GM19468 (cell line): ENCODE measurements around the gene AUH.

Source experiments
- ATAC-seq: cut with Tn5 transposase; IDR thresholded peaks from one replicate; pipeline ENCODE4 v1.9.1; 2021; ENCODE audit warnings: mild to moderate bottlenecking, moderate library complexity, moderate number of reproducible peaks; ENCODE audit not compliant: unreplicated experiment; ENCODE audit errors: extremely low read depth

Gene AUH

DNA sequence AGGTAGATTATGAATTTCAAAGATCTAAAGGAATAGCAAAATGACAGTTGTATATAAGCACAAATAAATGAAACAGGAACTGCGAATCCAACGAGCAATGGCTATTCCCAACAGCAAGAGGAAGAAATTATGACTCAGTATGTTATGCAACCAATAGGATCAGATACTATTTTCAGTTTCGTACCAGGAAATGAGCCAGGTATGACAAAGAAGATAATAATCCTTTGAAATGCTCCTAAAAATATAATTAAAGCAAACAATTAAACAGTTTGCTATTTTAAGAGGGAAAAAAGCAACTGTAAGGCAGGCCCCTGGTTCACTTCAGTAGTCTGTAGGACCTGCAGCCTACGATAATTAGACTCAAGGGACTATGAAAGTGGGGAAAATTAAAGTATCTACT is 58.9 kb downstream of the AUH start:
- ATAC-seq, result no peak

DNA sequence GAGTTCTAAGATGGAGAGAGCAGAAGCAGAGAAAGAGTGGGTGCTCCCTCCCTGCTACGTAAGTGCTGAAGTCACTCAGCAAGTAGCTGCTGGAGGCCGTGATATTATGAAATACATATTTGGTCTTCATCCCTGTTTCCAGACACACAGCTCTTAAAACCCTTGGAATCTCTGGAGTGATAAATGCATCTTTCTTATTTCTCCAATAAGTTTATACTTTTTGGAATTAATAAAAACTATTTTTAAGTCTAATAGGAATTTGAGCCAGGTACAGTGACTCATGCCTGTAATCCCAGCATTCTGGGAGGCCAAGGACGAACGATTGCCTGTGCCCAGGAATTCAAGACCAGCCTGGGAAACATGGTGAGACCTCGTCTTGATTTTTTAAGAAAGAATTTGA is 60.6 kb downstream of the AUH start:
- ATAC-seq, result no peak

DNA sequence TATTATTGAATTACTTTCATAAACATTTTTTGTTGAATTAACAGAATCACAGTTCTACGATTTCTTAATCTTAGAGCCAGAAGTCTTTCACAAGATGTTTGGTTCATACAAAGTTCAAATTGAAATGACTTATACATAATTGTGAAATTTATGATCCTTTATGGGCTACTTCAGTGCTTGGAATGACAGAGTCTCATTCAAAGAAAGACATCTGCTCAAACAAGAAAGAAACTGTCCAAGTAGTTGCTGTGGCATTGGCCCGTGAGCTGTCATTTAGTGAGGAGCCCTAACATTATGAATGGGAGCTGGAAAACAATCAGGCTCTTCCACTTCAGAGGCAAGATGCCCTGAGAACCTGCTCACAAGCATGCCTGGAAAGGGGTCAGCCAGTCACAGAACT is 63.4 kb downstream of the AUH start:
- ATAC-seq, result no peak

DNA sequence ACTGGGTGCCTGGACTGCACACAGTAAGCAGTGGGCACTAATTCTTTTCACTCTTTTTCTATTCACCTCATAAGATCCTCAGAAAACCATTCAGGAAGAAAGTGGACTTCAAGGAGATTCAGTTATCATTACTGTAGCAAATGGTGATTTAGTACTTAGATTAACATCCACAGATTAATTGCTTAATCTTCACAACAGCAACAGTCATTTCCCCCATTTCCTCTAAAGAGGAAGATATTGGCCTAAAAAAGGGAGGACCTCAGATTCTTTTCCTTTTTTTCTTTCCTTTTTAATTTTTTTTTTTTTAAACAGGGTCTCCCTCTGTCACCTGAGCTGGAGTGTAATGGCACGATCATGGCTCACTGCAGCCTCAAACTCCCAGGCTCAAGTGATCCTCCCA is 64.4 kb downstream of the AUH start:
- ATAC-seq, result no peak

DNA sequence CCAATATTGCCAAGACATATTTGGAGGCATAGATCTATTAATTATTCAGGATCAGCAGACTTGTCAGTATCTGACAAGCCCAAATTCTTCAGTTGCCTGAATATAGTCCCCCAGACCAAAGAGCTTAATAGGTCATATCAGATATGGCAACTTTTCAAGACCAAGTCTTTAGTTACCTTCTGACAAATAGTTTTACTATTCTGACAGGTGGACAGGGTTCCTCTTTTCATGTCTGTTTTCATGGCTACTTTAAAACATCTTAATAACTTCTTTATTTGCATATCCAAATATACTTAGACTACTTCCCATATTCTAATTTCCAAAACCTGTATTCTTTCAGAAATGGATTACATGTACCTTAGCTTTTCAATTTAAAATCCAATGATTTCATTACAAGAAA is 65.4 kb downstream of the AUH start:
- ATAC-seq, result no peak

DNA sequence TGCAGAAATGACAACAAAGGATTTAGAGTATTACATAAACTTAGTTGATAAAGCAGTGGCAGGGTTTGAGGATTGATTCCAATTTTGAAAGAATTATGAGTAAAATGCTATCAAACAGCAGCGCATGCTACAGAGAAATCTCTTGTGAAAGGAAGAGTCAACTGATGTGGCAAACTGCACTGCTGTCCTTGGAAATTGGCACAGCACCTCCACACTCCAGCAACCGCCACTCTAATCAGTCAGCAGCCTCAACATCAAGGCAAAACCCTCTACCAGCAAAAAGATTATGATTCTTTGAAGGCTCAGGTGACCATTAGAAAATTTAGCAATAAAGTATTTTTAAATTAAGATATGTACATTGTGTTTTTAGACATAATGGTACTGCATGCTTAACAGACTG is 66.4 kb downstream of the AUH start:
- ATAC-seq, result no peak

DNA sequence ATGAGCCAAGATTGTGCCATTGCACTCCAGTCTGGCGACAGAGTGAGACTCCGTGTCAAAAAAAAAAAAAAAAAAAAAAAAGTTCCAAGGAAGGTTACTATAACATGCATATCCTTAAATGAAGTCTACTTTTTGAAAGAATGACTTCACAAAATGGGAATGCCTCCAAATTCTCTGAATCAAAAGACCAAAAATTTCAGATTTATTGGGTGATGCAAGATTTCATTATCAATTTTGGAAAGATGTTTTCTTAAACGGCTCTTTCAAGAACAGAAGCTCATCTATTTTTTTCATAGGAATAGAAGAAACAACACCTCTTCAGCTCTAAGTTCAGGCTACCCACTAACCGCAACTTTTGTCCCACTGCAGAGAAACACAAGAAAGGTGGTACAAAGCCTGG is 69.9 kb downstream of the AUH start:
- no peak for ATAC-seq

DNA sequence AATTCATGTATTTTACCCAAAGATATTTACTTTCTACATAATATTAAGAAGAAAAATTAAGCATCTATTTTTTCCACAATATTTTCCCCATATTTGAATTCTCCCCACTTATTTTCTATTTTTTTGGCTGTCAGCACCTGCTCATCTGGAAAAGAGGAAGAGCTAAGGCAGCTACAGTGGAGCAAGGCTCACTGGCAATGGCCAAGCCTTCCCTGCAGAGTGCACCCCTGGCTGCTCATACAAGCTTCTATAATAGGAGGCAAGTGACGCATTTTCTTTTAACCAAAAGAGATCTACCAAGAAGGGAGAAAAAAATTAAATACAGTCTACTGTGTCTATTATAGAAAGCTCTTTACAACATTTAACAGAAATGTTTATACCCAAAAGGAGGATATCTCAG is 72.5 kb downstream of the AUH start:
- no peak for ATAC-seq

DNA sequence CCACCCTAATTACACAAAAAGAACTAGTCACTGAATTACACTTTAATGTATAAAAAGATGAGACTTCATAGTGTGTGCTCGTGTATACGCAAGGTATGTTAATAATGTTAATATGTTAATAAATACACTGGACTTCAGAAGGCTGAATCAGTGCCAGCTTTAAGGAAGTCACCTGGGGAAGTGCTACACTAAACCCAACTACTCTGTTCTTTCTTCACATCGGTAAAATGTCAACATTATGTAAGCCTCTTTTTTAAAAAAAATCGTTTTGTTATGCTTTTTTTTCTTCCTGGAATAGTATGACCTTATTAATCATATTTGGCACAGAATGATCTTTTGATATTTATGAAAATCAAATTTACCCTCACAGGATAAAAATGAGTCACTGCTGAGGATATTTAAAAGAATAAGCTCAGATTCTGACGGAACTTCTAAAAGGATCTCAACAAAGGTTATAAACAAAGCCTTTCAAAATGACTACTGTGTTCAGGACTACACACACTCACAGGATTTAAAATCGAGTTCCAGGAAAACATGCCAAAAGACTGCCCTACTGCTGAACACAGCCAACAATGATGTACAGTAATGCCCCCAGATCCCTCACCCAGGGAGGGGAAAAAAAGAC is 75.9 kb downstream of the AUH start:
- no peak for ATAC-seq

DNA sequence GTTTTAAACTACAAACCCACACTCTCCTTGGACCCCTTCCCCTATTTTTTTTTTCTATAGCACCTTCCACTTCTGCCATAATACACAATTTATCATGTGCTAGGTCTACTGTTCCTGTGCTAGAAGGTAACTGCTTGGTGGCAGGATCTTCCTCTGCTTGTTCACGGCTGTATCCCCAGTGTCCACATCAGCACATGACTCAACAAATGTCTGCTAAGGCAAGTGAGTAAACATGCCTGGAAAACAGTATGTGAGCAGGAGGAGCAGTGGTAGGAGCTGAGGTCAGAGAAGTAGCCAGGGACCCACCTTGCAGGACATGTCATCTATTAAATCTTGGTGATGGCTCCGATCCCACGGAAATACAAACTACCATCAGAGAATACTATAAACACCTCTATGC is 79.4 kb downstream of the AUH start:
- ATAC-seq, result no peak

DNA sequence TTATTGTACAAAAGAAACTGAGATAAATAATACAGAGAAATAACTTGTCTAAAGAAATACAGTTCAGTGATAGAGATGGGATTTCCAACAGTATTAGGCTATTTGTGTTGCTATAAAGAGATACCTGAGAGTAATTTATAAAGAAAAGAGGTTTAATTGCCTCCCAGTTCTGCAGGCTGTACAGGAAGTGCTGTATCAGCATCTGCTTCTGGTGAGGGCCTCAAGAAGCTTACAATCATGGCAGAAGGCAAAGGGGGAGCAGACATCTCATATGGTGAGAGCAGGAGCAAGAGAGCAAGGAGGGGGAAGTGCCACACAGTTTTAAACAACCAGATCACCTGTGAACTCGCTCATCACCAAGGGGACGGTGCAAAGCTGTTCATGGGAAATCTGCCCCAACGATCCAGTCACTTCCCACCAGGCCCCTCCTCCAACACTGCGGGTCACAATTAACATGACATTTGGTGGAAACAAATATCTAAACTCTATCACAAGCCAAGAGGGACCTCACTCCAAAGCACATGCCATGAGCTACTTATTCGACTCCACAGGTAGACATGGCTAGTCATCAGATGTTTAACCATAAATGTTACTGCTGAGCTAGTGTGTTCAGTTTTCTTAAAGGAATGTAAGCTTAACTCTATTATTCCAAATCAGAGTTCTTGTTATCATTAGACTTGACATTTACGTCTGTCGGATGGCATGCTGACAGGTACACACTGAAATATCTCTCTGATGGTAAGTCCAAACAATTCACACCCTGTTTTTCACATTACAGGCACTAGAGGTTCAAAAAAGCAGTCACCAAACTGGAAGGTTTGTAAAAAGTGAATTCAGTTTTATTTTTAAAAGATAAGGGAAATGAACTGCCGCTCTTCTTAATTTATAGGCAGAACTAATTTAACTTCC is 82.2 kb downstream of the AUH start:
- no peak for ATAC-seq

DNA sequence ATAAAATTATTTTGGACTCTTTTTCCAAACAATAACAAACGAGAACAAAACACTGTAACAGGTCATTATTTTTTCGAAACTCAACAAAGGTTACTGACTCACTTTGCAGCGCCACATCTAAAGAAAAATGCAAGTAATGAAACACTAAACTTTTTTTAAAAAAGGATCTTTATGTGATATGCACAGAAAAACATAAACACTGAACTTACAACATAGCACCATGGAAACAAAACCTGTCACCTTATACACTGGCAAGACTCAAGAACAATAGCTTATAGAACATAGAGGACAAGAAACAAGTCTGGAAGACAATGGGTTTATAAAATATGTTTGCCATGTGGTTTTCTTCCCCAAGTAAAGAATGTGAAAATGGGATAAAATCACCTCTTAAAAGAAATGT is 85.2 kb downstream of the AUH start:
- ATAC-seq, result no peak

DNA sequence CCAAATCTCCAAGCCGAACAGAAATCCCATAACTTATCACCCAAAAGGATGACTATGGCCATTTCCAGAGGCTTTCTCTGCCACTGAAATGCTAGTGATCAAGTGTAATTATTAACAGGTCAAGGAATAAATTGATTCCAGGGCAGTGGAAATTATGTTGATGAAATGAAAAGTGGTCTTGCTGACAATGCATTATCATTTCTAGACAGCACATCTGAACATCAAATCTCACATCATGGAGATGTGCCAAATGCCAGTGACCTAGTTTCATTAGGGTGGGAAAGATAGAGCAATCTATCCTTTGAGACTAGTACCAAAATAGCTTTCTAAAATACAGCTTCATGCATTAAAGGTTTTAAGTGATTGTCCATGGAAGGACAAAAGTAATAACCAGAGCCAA is 86.1 kb downstream of the AUH start:
- ATAC-seq, result no peak

DNA sequence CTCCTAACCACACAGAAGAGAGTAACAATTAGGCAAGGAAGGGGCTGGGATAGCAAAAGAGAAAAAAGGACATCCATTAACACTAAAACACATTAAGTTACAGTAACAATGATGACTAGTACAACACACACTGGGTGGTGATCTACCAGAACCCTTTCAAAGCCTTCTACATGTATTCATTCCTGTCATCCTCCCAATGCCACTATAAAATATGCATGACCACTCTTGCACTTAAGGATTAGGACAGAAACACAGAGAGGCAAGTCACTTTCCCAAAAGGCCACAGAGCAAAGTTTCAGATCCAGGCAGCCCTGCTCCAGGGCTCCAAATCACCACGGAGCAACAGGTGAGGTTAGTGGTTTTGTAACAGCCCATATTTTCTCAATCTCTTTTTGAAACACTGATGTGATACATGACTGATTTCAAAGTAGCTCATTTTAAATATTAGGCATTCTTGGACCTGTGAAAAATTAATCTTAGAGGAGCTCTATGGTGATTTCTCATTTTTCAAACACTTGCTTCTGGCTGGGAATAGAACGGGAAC is 86.7 kb downstream of the AUH start:
- ATAC-seq, result no peak

DNA sequence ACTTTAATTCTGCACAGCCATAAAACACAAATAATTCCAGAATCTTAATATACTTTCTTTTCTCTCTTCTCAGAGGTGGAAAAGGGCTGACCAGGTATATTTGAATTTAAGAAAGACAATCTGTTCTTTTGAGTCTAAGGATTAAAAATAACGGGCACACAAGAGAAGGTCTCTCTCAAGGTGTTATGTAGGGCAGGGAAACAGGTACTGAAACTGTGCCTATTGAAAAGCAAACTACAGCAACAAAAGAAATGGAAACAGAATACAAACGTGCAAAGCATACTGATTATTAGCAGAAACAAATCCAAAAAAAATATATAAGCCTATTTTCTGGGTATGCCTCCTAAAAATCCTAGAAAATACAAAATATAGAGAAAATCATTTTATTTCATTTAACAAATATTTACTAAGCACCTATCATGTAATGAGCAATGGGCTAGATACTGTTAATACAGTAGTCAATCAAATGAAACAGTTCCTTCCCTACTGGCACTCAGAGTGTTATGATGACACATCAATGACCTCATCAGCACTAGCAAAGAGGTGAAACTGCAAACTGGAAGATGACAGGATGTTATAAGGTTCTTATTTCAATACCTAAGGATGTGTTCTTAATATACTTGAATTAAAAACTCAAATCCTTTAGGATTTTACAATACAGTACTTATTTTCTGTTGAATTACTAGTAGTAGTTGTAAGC is 87.7 kb downstream of the AUH start:
- no peak for ATAC-seq

DNA sequence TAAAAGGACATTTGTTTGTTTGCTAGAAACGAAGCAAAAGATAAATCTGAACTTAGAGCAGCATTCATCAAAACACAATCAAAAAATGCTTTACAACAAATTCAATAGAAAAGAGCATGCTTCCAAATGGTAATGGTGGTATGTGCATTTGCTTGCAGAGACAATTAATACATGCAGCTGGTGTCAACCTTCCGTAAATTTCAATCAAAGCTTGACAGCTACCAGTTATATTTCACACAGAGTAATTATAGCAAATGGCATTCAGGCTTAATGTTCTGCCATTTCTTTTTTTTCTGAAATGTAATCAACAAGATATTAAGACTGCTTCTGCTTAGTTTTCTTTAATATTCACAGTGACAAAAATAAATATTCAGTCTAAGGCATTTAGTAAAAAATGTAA is 90.6 kb downstream of the AUH start:
- no peak for ATAC-seq

DNA sequence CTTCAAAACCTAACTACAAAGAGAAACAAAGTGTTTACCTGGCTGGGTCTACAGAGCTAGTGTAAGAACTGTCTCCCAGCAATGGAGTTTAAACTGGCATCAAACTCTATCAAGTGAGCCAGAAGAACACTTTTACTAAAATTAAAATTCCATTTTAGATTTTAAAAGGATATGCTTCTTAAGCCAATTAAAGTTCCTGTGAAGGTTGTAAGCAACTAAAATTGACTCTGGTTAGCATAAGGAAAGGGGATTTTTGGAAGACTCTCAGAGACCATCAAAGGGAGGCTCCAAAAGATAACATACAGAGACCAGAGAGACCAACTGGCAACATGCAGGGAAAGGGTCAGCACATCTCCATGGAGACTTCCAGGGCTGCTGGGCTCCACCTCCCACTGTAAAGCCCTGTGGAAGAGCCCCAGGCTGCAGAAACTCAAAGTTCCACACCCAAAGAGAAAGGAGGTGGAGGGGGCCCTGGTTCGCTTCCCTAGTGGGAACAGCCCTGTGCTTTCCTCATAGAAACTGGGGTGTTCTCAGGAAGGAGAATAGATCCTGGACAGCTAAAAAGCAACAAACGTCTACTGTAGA is 91.7 kb downstream of the AUH start:
- no peak for ATAC-seq

DNA sequence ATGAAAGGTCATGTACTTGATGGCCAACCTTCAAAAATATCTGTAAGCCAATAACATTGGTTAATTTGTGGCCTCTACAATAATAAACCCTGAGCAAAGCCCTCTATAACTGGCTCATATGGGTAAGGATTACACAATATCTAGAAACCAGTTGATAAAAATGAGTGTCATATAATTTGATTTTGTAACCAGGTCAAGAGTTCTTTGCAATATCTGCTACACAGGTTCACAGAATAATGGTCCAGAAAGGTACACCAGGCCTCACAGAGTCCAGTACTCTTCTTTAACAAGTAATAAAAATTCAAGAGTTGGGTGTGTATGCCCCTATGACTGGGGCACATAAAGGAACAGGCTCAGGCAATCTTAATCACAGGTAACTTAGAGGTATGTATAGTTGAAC is 95.3 kb downstream of the AUH start:
- no peak for ATAC-seq

DNA sequence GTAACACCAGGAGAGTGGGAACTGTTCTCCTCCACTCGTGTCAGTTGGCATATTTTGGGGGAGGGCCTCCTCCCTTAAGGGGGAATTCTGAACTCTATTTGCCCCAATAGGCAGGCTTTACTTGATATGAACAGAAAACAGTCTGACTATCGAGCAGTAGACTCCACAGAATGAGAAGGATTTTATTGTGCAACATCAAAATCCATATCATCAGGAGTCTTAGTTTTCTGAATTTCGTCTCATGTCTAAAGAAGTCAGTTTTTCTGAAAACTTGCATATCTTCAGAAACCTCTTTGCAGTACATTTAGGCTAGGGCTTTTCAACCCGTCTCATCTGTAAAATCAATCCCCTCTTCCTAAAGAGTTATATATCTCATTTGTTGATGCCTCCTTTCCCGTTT is 96.2 kb downstream of the AUH start:
- ATAC-seq, result no peak

DNA sequence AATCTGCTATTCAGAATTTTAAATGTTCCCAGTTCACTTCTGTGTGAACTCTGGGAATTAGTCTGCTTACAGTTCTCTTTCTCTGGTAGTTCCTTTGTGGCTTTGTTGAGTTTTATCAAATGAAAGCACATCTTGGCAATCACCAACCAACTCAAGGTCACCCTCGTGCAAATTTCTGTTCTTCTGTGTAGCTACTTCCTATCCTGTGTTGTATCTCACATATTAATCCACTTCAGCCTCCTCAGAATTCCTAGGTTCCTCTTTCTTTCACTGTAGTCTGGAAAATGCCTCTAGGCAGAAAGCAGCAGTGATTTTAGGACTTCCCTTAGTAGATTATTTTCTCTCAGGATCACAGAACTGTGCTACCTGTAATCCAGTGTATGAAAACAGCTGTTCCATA is 100.3 kb downstream of the AUH start:
- no peak for ATAC-seq

DNA sequence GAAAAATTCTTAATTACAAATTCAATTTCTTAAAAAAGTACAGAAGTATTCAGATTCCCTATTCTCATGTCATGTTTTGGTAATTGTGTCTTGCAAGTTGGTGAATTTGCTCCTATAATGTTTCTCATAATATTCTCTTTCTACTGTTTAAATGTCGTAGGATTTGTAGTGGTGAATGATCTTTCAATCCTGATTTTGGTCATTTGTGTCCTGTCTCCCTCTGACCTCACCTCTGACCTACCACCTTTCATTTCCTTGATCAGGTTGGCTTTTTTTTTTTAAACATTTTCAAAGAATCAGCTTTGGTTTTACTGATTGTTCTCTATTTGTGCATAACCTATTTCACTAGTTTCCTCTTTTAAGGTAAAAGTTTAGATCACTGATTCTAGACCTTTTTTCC is 102.6 kb downstream of the AUH start:
- no peak for ATAC-seq
